MV-4-11 (cell line): ENCODE measurements around the gene SLC31A2.

Experiments
- DNase-seq: peaks from one replicate; lab custom pipeline; 2025; lab: John Stamatoyannopoulos, UW

Gene SLC31A2

GRCh38 chr9:113186137-113186755, 35.4 kb downstream of the SLC31A2 start:
- no peak for DNase-seq

- peak; percentile 94 for DNase-seq
Measured at GRCh38 chr9:113187929-113188595, 37.3 kb downstream of the SLC31A2 start.

GRCh38 chr9:113192455-113192854, 41.6 kb downstream of the SLC31A2 start:
- no peak for DNase-seq

GRCh38 chr9:113199683-113200329, 49.0 kb downstream of the SLC31A2 start:
- DNase-seq: no peak

- DNase-seq: peak; percentile 50
Measured at GRCh38 chr9:113205432-113205831, 54.6 kb downstream of the SLC31A2 start.

- peak; percentile 47 for DNase-seq
Measured at GRCh38 chr9:113205861-113206260, 55.1 kb downstream of the SLC31A2 start.

- no peak for DNase-seq
Measured at GRCh38 chr9:113210815-113211214, 60.0 kb downstream of the SLC31A2 start.
